HG02870 (cell line): ENCODE measurements around the gene TCTN2.

ENCODE experiments used
- ATAC-seq: cut with Tn5 transposase; IDR thresholded peaks from one replicate; pipeline ENCODE4 v1.9.1; 2021; ENCODE audit warnings: mild to moderate bottlenecking, moderate library complexity; ENCODE audit not compliant: unreplicated experiment

The TCTN2 gene

DNA sequence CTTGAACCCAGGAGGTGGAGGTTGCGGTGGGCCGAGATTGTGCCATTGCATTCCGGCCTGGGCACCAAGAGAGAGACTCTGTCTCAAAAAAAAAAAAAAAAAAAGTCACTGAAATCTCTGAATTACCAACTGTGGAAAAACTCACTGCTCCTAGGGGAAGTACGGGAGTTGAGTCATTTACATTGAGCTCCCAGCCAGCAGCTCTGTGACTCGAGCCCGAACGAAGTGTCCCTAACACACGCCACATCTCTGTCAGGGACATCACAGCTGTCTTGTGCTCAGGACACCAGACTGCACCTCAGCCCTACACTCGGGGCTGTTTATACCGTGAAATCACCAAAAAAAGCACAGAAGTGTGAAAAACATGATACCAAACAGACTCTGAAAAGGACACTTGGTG, 62.3 kb downstream of the TCTN2 start:
- no peak for ATAC-seq

DNA sequence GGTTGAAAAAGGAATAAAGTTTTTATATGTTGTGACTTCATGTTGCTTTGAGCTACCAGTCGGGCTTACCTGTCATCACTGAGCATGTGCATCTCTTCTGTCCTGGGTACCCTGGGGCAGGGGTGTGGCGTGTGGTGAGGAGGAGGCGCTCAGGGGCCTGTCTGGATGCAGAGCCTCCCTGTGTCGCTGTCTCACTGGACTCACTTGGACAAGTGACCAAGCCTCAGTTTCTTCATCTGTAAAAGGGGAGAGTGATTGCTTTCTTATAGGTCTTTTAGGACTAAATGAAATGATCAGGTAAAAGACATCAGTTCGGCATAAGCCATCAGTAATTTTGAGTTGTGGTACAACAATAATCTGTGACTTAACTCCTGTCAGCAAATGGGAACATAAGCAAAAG, 63.4 kb downstream of the TCTN2 start:
- no peak for ATAC-seq

DNA sequence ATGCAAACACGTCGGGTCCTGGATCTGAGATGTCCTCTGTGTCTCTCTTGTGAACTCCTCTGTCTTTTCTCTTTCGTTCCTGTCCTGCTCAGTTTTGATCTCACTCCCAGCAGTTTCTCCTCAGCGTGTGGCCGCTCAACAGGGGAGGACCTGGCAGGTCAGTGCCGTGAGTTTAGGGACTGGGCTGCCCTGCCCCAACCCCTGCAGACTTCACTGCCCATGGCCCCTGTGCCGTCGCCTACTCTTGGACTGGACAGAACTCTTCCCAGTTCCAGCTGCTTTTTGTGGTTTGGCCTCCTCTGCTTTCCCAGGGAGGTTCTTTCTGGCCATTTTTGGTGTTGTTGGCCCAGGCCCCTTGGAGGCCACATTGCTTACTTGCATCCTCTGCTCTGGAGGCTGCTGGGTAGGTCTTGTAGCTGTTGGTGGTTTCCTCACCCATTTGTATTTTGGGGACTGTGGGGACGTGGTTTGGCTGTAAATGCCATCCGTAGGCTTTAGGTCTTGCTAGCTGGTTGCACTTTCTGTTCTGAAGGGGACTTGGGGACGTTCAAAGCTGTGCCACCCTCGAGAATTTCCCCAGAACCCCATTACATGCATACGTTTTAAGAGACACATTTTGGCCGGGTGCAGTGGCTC, 71.1 kb downstream of the TCTN2 start:
- ATAC-seq: no peak

DNA sequence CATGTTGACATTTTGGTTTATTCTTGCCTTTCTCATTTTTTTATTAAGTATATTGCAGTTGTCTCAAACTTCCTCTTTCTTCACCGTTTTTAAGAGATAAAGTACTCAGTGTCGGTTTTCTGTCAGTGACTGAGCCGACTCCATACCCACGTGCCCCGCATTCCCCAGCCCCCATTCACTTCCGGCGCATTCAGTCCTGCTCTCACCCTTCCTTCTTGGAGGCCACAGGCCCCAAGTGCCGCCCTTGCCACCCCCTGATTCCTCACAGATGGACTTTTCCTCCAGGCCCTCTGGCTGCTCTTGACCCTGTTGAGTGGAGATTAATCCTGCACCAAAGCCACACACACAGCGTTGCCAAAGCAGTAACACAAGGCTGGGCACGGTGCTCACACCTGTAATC, 72.1 kb downstream of the TCTN2 start:
- no peak for ATAC-seq

DNA sequence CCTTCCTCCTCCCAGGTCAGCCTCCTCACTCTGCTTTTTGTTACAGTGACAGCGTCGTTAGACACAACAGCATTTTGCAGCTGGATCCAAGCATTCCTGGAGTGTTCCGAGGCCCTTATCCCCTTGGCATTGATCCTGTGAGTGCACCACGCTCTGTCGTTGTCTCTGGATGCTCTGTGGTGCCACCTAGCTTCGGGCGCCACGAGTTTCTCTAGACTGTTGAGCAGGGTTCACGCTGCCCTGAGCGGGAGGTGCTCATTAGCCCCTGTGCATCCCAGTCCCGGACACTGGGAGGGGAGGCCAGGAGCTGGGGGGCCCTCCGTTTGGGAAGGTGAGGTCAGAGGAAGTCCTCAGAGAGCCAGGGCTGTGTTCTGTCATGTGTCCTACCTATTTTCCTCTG, 73.9 kb downstream of the TCTN2 start:
- ATAC-seq: no peak

DNA sequence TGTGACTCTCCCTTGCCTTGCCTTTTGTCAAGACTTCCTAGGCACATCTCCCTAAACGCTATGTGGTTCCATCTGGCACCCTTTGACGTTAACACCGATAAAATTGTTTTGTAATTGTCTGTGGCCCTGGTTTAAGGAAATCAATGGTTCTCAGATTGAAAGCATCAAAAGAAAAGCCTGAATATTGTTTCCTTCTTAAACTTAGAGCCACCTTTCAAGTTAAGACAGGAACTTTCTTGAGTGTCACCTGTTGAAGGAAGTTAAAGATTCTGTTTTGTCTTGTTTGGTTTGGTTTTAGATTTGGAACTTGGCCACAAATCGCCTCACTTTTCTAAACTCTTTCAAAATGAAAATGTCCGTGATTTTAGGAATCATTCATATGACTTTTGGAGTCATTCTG, 76.4 kb downstream of the TCTN2 start:
- no peak for ATAC-seq

DNA sequence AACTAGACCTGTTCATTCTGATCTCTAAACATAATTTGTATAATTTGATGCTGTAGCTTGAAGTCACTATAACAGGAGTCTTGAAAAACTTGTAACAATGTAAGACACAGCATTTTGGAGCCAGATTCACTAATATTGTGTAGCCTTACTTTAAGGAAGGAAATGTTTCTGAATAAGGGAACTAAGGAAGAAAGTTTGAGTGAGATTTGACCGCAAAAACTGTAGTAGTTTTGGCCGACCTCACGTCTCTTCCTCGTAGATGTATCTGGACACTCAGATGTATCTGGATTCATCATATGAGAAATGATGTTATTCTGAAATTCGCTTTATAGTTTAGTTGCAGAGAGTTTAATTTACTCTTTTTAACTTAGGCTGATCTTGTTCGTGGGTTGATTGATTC, 77.2 kb downstream of the TCTN2 start:
- no peak for ATAC-seq

DNA sequence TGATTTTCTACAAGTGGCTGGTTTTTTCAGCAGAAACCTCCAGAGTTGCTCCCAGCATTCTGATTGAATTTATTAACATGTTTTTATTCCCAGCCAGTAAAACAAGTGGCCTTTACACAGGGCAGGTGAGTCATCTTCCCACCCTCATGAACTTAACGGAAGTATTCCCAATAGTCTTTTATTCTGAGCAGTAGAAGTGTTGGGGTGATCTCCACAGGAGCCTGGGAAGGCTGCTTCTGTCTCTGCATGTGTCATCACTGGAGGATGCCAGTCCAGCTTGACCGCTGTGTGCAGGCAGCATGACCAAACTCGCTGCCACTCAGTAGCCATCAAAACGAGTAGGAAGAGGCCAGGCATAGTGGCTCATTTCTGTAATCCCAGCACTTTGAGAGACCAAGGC, 77.7 kb downstream of the TCTN2 start:
- ATAC-seq: no peak

DNA sequence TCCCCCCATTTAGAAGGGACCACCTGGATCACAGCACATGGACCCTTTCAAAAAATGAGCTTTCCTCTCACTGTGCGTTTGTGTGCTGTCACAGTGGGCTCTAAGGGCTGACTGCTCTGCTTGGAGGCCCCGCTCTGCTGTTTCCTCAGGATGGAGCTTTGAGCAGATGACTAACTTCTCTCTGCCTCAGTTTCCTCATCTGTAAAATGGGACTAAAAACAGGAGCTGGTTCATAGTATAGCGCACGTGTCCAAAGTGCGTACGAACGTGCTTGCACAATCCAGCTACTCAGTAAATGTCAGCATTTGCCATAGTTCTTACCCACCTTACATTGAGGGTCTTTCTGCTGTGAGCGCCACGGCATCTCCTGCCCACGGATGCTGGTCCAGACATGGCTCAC, 78.4 kb downstream of the TCTN2 start:
- no peak for ATAC-seq

DNA sequence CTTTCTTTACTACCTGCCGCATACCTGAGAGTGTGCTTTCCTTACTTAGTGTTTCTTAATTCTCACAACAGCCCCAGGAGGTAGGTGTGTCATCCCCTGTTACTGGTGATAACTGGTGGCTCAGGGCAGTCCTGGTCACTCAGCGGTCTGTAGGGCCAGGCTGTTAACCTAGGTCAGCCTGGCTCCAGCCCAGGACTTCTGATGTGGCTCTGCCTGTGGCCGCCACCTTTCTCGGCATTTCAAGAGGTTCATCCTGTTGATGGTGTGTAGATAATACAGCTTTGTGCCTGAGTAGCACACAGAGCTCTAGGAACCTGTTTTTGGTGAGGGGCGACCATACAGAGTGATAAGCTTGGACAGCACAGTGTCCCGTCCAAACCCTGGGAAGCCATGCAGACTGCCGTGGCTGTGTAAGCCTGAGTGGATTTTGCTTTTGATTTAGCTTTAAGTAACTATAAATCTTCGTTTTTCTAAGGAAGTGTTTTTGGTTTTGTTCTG, 79.3 kb downstream of the TCTN2 start:
- no peak for ATAC-seq

DNA sequence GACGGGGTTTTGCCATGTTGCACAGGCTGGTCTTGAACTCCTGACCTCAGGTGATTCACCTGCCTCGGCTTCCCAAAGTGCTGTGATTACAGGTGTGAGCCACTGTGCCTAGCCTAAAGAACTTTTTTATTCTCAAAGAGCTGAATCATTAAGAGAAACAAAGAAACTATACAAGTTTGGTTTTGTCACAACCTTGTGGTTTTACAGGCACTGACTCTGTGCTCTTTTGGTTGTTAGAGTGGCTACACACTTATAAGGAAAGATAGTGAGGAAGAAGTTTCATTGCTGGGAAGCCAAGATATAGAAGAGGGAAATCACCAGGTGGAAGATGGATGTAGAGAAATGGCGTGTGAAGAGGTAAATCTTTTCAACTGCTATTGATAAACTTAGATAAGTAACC, 81.1 kb downstream of the TCTN2 start:
- ATAC-seq: no peak

DNA sequence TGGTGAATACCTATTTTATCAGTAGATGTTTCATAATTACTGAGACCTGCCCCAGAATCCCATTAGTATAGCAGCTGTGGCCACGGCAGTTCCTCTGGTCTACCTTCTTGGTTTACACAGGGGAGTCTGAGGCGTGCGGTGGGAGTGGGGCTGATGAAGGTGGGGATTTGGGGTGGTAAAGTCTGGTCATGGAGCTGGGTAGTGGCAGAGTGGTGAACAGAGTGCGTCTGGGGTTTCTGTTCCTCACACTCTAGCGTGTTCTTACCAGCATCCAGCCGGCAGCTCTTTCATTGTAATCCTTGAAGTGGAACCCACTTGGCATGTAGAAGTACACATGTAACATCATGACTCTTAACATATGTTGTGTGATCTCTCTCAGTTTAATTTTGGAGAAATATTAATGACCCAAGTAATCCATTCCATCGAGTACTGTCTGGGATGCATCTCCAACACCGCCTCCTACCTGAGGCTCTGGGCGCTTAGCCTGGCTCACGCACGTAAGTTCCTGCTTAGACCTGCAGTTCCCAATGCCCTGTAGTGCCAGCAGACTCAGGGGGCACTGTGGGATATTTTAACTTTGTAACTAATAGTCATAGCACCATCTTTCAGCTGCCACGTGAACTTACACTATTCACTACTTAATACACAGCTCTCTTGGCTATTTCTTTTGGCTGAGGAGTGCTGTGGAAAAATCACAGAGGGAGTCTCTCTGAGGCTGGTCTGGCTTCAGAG, 83.3 kb downstream of the TCTN2 start:
- no peak for ATAC-seq

DNA sequence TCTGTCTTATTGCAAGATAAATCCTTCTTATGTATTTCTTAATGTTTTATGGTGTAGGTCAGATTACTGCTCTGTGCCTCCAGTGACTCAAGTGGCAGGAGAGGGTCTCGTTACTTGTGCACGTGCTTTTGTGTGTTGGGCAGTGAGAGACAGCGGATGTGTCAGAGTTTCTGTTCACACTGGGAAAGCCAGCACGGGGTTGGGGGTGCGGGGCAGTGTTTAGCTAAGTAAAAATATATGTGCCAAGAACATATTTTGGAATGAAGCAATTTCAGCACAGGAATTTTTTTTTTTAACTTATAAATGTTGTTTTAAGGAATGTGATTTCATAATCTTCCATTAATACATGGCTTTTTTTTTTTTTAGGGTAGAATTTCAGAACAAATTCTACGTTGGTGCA, 86.6 kb downstream of the TCTN2 start:
- ATAC-seq: no peak
